Lung (tissue), 12 donors: Measurements from ENCODE around the gene CREB5. TPM values are rescaled to one million over a fixed set of nuclear protein-coding genes. Genes with fewer than 3 reads are reported as not detected.

Source experiments
- ATAC-seq: fragments of 200-7000 bp; cut with Tn5 transposase; one replicate; pipeline ENCODE4 v1.9.1; 2020; ENCODE audit warnings: moderate number of reproducible peaks; ENCODE audit not compliant: insufficient read depth, low FRiP score
- DNase-seq, 3 donors: peaks; one replicate each; pipeline ENCODE4 v3.0.0-alpha.2; 2013 to 2017
- H3K27ac ChIP-seq, 2 donors: one replicate each; pipeline ENCODE4 v1.5.1; 2013; ENCODE audit warnings: mild to moderate bottlenecking in 2 of 2, moderate library complexity in 2 of 2, control low read depth in 1 of 2, inconsistent platforms in 1 of 2, low read depth in 1 of 2, low read length in 1 of 2
- H3K27me3 ChIP-seq, 3 donors: one replicate each; pipeline ENCODE4 v1.5.1; 2013; ENCODE audit warnings: low read length in 2 of 3; ENCODE audit not compliant: control insufficient read depth in 3 of 3, insufficient read depth in 3 of 3
- H3K36me3 ChIP-seq, 4 donors: one replicate each; pipeline ENCODE4 v1.5.1; 2013; ENCODE audit warnings: low read length in 4 of 4, mild to moderate bottlenecking in 1 of 4, moderate library complexity in 1 of 4; ENCODE audit not compliant: control insufficient read depth in 4 of 4, insufficient read depth in 4 of 4
- H3K4me1 ChIP-seq, 5 donors: one replicate each; pipeline ENCODE4 v1.5.1; 2013; ENCODE audit warnings: low read length in 5 of 5, mild to moderate bottlenecking in 2 of 5, moderate library complexity in 1 of 5; ENCODE audit not compliant: control insufficient read depth in 5 of 5, insufficient read depth in 5 of 5
- H3K4me3 ChIP-seq: one replicate; pipeline ENCODE4 v1.5.1; 2013; ENCODE audit warnings: mild to moderate bottlenecking, control low read depth, moderate library complexity
- H3K9ac ChIP-seq, 2 donors: one replicate each; pipeline ENCODE4 v1.5.1; 2013; ENCODE audit warnings: low read length in 2 of 2, control low read depth in 1 of 2; ENCODE audit not compliant: insufficient read depth in 1 of 2
- H3K9me3 ChIP-seq, 4 donors: one replicate each; pipeline ENCODE4 v1.5.1; 2013; ENCODE audit warnings: low read length in 3 of 4, mild to moderate bottlenecking in 1 of 4, moderate library complexity in 1 of 4; ENCODE audit not compliant: control insufficient read depth in 4 of 4, insufficient read depth in 3 of 4
- CTCF ChIP-seq: IDR thresholded peaks from 2 replicates; pipeline ENCODE4 v1.5.1; 2012; ENCODE audit warnings: mild to moderate bottlenecking; ENCODE audit errors: control extremely low read depth, extremely low read depth
- WGBS, 2 donors: extraction: QIAGEN DNeasy Blood & Tissue Kit; methylation state at CpG; one replicate each; pipeline ENCODE4 v1.1.7; 2013; 5-methylcytosine and 5-hydroxymethylcytosine counted together
- polyA plus RNA-seq, 2 donors: library from polyadenylated mRNA; stranded (reverse); fragments of 200-250 nt; gene quantifications; one replicate each; pipeline ENCODE4 v1.2.1, GENCODE V29; 2013
- total RNA-seq, 2 donors: library from RNA; depleted of rRNA in 1 of 2; stranded (reverse); fragments of >200 nt in 1 of 2; gene quantifications; one replicate each; pipeline ENCODE4 v1.2.1, GENCODE V29; 2014 to 2021
- donor health status: control.
- donor health status: control.
- donor health status: Bipolar disorder and iron deficiency.
- donor health status: healthy.
- donor health status: DM: yes; HTN: yes; CAD: no.

Gene CREB5
- total and polyA plus RNA-seq, 4 donors: 2.7 to 23.1 (median 9.6) TPM

GRCh38 chr7:28602282-28602681, 190.0 kb downstream of the CREB5 start:
- no peaks in the 10 kb centered on the region for H3K9me3 ChIP-seq
- no peaks in the 10 kb centered on the region for H3K36me3 ChIP-seq
- no peaks in the 10 kb centered on the region for H3K27me3 ChIP-seq
- WGBS, 2 donors: 91 to 95% methylated on average over 3 of the region's 3 CpGs
- H3K4me3 ChIP-seq: no peak overlapping the region
- ATAC-seq (no peak), DNase-seq (no peak)
- TF ChIP-seq CTCF: no peak
- peaks cover 0 to 11% (median 4%) of the 10 kb centered on the region in 5 donors for H3K4me1 ChIP-seq
- H3K27ac ChIP-seq: no peak overlapping the region
- no peak overlapping the region for H3K9ac ChIP-seq

- Histone ChIP-seq H3K9ac (no peak overlapping the region), H3K27me3 (no peaks in the 10 kb centered on the region), H3K4me1 (peaks cover 0 to 18% (median 13%) of the 10 kb centered on the region in 5 donors), H3K9me3 (no peaks in the 10 kb centered on the region), H3K4me3 (no peak overlapping the region), H3K27ac (no peak overlapping the region), H3K36me3 (no peaks in the 10 kb centered on the region)
- DNase-seq (peak in 2 of 3 donors; percentile 48 to 68), ATAC-seq (no peak)
- 45 to 46% methylated on average over 7 of the region's 7 CpGs for WGBS, 2 donors
- no peak for TF ChIP-seq CTCF
Observed at GRCh38 chr7:28605427-28606085, 193.2 kb downstream of the CREB5 start.

GRCh38 chr7:28606421-28606820, 194.1 kb downstream of the CREB5 start:
- H3K27ac ChIP-seq: no peak overlapping the region
- DNase-seq (no peak), ATAC-seq (no peak)
- no peaks in the 10 kb centered on the region for H3K27me3 ChIP-seq
- H3K9me3 ChIP-seq: no peaks in the 10 kb centered on the region
- no peaks in the 10 kb centered on the region for H3K36me3 ChIP-seq
- TF ChIP-seq CTCF: no peak
- H3K4me1 ChIP-seq: peaks cover 0 to 18% (median 13%) of the 10 kb centered on the region in 5 donors
- no peak overlapping the region for H3K4me3 ChIP-seq
- no peak overlapping the region for H3K9ac ChIP-seq

- DNase-seq: no peak
Observed at GRCh38 chr7:28607855-28608193, 195.5 kb downstream of the CREB5 start.

More at GRCh38 chr7:28607855-28608193, 195.5 kb downstream of the CREB5 start:
- 19 to 48% methylated on average over 4 of the region's 4 CpGs for whole genome bisulfite sequencing, 2 donors
- H3K4me1 ChIP-seq: peaks cover 0 to 18% (median 13%) of the 10 kb centered on the region in 5 donors
- H3K27me3 ChIP-seq: no peaks in the 10 kb centered on the region
- no peak for TF ChIP-seq CTCF
- no peak overlapping the region for H3K27ac ChIP-seq
- no peak overlapping the region for H3K4me3 ChIP-seq
- ATAC-seq: no peak
- no peaks in the 10 kb centered on the region for H3K36me3 ChIP-seq
- no peaks in the 10 kb centered on the region for H3K9me3 ChIP-seq
- H3K9ac ChIP-seq: no peak overlapping the region
